NCI-H748 (cell line): Measurements from ENCODE around the gene DHRS1.
A peak's percentile ranks its signal among the peaks of the same experiment; 100 is the strongest.

ENCODE experiments used
- DNase-seq: peaks from one replicate; lab custom pipeline; 2025; ENCODE audit not compliant: unreplicated experiment; lab: John Stamatoyannopoulos, UW

DHRS1 gene

GRCh38 chr14:24327914-24328313, 28.3 kb upstream of the DHRS1 start:
- peak; percentile 22 for DNase-seq

GRCh38 chr14:24327303-24327702, 27.7 kb upstream of the DHRS1 start:
- DNase-seq, result no peak

DNA sequence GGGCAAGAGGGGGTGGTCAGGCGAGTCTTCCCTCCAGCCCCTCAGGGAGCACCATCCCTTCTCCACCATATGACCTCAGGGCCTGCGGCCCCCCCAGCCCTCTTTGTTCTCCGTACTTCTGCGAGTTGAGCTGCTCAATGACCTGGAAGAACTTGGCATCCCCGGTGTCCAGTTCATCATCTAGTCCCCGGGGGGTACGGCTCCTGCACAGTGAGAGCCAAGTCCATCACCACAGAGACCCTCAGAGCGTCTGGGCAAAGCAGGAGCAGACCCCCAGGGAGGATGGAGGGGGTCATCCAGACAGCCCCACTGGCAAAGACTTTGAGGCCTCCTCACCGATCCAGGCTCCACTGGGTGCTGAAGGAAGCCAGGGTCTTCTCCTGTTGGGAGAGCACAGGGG, 26.4 kb upstream of the DHRS1 start:
- no peak for DNase-seq

DNA sequence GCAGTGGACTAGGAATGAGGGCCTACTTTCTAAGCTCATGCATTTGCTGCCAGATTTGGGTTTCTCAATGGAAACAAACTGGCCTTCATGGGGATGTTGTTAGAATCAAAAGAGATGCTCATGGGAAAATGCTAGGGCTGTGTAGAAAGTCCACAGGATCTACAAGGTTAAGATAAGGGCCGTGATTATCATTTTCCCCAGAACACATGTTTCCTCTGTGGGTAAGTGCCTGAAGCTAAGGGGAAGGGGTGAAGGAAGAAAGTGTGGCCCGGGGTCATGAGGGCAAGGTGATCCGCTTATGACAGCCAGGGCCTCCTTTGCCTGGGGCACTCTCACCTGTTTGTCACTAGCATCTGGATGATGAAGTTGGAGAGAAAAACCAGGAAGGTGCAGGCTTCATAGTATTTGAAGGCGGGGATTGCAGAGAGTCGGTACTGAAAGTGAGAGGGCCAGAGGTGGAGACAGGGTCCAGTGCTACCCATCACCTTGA, 25.5 kb upstream of the DHRS1 start:
- no peak for DNase-seq

- DNase-seq, result no peak
Observed at GRCh38 chr14:24324024-24324423, 24.4 kb upstream of the DHRS1 start.

- DNase-seq, result no peak
Observed at GRCh38 chr14:24323341-24323740, 23.8 kb upstream of the DHRS1 start.

GRCh38 chr14:24322672-24323071, 23.1 kb upstream of the DHRS1 start:
- DNase-seq, result no peak

GRCh38 chr14:24321212-24321975, 21.8 kb upstream of the DHRS1 start:
- DNase-seq, result no peak

DNA sequence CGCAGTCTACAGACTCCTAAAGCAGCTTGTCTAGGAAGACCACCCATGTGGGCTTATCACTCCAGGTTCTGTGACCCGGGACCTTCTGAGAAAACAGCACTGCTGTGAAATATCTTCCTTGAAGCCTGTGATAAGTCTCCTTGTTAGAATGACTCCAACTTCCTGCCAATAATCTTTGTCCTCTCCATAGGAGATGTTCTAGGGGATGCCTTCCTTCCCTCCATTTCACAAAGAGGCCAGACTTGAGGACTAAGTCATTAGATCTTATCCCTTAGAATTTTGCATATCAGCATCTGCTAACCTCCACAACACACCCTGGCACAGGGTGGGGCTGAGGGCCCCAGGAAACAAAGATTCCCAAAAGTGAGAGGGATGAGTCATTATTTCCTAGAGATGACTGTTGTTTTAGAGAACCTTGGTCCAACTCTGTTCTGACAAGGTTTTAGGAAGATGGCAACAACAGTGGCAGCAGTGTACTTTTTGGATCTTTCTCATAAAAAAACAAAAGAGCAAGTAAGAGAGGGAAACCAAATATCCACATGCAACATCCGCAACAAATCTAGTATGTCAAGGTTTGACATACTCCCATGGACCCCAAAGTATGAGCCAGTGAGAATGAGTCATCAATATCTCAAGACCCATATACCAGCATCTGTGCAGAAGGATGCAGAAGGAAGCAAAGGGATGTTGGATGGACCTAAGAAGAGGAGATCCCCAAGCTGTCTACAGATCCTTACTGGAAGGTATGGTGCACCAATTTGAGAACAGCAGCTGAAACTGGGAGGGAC, 17.8 kb upstream of the DHRS1 start:
- DNase-seq, result no peak

GRCh38 chr14:24316597-24316950, 17.0 kb upstream of the DHRS1 start:
- no peak for DNase-seq

DNA sequence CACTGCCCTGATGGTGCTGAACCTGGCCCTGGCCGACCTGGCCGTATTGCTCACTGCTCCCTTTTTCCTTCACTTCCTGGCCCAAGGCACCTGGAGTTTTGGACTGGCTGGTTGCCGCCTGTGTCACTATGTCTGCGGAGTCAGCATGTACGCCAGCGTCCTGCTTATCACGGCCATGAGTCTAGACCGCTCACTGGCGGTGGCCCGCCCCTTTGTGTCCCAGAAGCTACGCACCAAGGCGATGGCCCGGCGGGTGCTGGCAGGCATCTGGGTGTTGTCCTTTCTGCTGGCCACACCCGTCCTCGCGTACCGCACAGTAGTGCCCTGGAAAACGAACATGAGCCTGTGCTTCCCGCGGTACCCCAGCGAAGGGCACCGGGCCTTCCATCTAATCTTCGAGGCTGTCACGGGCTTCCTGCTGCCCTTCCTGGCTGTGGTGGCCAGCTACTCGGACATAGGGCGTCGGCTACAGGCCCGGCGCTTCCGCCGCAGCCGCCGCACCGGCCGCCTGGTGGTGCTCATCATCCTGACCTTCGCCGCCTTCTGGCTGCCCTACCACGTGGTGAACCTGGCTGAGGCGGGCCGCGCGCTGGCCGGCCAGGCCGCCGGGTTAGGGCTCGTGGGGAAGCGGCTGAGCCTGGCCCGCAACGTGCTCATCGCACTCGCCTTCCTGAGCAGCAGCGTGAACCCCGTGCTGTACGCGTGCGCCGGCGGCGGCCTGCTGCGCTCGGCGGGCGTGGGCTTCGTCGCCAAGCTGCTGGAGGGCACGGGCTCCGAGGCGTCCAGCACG, 16.4 kb upstream of the DHRS1 start:
- peak; percentile 54 for DNase-seq

GRCh38 chr14:24315243-24315806, 15.7 kb upstream of the DHRS1 start:
- no peak for DNase-seq

DNA sequence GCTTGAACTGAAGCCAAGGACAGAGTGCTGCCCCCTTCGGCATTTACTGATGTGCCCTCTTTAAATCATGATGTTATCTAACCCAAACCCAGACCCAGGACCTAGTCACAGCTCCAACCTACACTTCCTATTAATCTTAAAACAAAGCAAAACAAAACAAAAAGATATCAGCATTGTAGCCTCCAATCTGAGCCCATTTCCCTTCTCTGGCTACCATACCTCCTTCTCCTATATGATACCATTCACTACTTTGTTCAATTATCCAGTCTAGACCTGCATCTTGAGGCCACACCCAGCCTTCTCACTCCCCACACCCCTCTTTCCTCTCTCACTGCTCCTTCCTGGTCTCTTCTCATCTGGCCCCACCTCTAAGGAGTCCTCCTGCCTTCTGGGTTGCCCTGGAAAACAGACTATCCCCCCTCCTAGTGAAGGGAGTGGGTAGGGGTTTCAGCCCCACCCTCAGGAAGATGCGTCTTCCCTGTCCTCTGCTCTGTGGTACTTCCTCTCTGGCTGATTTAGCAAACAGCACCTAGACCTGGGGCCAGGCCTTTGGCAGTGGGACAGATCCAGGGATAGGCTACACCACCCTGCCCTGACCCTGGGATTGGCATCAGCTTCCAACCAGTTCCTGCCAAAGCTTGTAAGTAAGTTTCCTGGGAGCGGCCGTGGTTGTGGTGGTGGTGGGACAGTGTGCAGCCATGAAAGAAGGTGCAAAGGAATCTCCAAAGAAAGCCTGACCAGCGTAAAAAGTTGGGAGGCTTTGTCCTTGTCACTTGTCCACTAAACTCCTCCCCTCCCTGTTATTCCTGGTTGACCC, 15.0 kb upstream of the DHRS1 start:
- no peak for DNase-seq

- DNase-seq, result no peak
Observed at GRCh38 chr14:24313913-24314312, 14.3 kb upstream of the DHRS1 start.

DNA sequence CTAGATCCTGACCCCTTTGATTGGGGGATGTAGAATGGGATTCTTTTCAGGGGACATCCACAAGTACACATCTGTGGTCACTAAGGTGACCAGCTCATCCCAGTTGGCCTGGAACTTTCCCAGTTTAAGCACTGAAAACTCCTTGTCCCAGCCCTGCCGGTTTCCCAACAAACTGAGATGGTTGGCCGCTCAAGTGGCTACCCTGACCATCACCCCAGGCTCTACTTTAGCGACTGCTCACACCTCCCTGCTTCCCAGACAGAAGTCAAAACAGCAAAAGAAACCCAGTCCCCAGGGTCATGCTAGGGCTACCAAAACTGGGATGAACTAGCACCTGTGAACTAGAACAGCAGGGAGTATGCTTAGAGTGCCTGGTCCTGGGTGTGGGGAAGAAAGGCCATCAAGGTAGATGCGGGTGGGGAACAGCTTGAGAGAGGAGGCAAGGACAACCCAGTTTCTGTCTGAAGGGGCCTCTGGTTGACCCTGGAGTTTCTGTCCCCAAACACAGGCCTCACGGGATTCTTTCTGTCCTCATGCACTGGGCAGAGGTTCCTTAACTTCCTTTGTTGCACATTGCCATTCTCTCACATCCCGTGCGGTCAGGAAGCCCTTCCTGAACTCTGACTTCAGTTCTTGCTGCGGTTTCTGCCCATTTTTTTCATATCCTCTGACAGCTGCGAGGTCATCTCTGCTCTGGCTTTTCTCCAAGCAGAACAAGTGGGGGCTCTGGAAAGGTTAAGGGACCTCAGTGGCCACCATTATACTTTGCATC, 13.3 kb upstream of the DHRS1 start:
- no peak for DNase-seq

GRCh38 chr14:24311837-24312615, 12.4 kb upstream of the DHRS1 start:
- no peak for DNase-seq

- peak; percentile 91 for DNase-seq
Observed at GRCh38 chr14:24310646-24311604, 11.3 kb upstream of the DHRS1 start, which contains the start of gene LTB4R. TSS of gene LTB4R (plus strand) at chr14:24311502. CDS start at chr14:24315652, 4,150 bp downstream.

GRCh38 chr14:24310265-24310645, 10.7 kb upstream of the DHRS1 start:
- DNase-seq, result peak; percentile 39
